G401 (cell line): Measurements from ENCODE around the gene RAB11B. TPM values are rescaled to one million over a fixed set of nuclear protein-coding genes. Genes with fewer than 3 reads are reported as not detected.
"Not testable (repeated sequence)": the region's sequence is repeated elsewhere in the genome, so short reads cannot be mapped to it uniquely, and the experiment has no call there.

Experiments used
- DNase-seq: peaks from one replicate; pipeline ENCODE4 v3.0.0-alpha.2; 2015; ENCODE audit warnings: low spot score
- in situ Hi-C: cut with HindIII; loops from 2 replicates; pipeline ENCODE4 v1.10.0; 2016; ENCODE audit warnings: low sequenced_read_pairs, mixed read lengths
- total RNA-seq: library from RNA; depleted of rRNA; stranded (reverse); fragments of >200 nt; shearing (Covaris generic); gene quantifications from 2 replicates; pipeline ENCODE4 v1.2.3, GENCODE V29; 2014

RAB11B gene
- total RNA-seq, 1 experiment from 2014 or later = 39.1 TPM

- DNase-seq = peak; percentile 44
- in situ Hi-C loops = no loop called here
Observed at GRCh38 chr19:8367327-8368001, 22.7 kb upstream of the RAB11B start.

- in situ Hi-C loops = no loop called here
Observed at GRCh38 chr19:8370176-8371010, 19.8 kb upstream of the RAB11B start.

GRCh38 chr19:8371011-8371804 lies 19.0 kb upstream of the RAB11B start:
- no peak for DNase-seq
- in situ Hi-C loops = no loop called here

More at GRCh38 chr19:8370176-8371010, 19.8 kb upstream of the RAB11B start:
- no peak for DNase-seq

- in situ Hi-C loops = no loop called here
- no peak for DNase-seq
Observed at GRCh38 chr19:8373867-8374813, 16.0 kb upstream of the RAB11B start.

GRCh38 chr19:8375766-8376165 lies 14.4 kb upstream of the RAB11B start:
- in situ Hi-C loops, DNase-seq: not testable (repeated sequence)

GRCh38 chr19:8376373-8376974 lies 13.7 kb upstream of the RAB11B start:
- in situ Hi-C loops, DNase-seq: not testable (repeated sequence)

GRCh38 chr19:8377598-8377997 lies 12.6 kb upstream of the RAB11B start:
- in situ Hi-C loops = no loop called here
- no peak for DNase-seq

- in situ Hi-C loops, DNase-seq: not testable (repeated sequence)
Observed at GRCh38 chr19:8379156-8379891, 10.8 kb upstream of the RAB11B start.

- in situ Hi-C loops, DNase-seq: not testable (repeated sequence)
Observed at GRCh38 chr19:8384569-8384968, 5.6 kb upstream of the RAB11B start.

- in situ Hi-C loops, DNase-seq: not testable (repeated sequence)
Observed at GRCh38 chr19:8385103-8385502, 5.1 kb upstream of the RAB11B start.

GRCh38 chr19:8385566-8385965 lies 4.6 kb upstream of the RAB11B start:
- in situ Hi-C loops, DNase-seq: not testable (repeated sequence)

GRCh38 chr19:8386419-8386818 lies 3.7 kb upstream of the RAB11B start:
- DNase-seq, in situ Hi-C loops: not testable (repeated sequence)

- in situ Hi-C loops = no loop called here
Observed at GRCh38 chr19:8386990-8387389, 3.2 kb upstream of the RAB11B start.

GRCh38 chr19:8387688-8388611 lies 2.2 kb upstream of the RAB11B start:
- DNase-seq = no peak
- in situ Hi-C loops = no loop called here

More at GRCh38 chr19:8386990-8387389, 3.2 kb upstream of the RAB11B start:
- no peak for DNase-seq

GRCh38 chr19:8388612-8388958 lies 1.6 kb upstream of the RAB11B start:
- in situ Hi-C loops = no loop called here
- DNase-seq = no peak

GRCh38 chr19:8390617-8390981 lies 439 bp downstream of the RAB11B start:
- in situ Hi-C loops = no loop called here
- peak; percentile 91 for DNase-seq
